GM12875 (cell line): ENCODE results near the gene MYBPC2.

Experiments used
- H3K4me3 ChIP-seq: one replicate; pipeline ENCODE4 v1.5.1; 2011; ENCODE audit warnings: low read depth, low read length, control low read depth
- TF ChIP-seq, protein P1 (sequence below): IDR thresholded peaks from 2 replicates; pipeline ENCODE4 v1.5.1; 2011; ENCODE audit warnings: low read depth, mild to moderate bottlenecking, control low read depth, inconsistent platforms, low read length, moderate library complexity, borderline replicate concordance; ENCODE audit not compliant: insufficient read depth

Gene MYBPC2

DNA sequence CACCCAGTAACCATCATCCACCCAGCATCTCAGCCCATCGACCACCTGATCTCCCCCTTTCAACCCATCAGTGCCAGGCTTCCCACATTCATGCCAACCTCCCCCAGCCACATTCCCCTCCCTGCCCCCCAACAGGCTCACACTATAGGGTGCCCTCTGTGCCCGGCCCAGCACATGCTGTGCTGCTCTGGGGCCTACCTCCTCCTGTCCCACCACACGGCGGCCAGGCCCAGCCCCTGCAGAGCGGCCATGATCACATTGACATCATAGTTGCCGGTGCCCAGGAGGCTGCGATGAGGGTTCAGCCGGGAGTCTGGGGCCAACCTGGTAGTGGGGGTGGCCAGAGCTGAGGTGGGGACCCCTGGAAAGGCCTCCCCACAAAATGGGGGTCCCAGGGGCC lies 74.7 kb downstream of the MYBPC2 start:
- H3K4me3 ChIP-seq: no peak overlapping the region
- TF ChIP-seq, protein P1, sequence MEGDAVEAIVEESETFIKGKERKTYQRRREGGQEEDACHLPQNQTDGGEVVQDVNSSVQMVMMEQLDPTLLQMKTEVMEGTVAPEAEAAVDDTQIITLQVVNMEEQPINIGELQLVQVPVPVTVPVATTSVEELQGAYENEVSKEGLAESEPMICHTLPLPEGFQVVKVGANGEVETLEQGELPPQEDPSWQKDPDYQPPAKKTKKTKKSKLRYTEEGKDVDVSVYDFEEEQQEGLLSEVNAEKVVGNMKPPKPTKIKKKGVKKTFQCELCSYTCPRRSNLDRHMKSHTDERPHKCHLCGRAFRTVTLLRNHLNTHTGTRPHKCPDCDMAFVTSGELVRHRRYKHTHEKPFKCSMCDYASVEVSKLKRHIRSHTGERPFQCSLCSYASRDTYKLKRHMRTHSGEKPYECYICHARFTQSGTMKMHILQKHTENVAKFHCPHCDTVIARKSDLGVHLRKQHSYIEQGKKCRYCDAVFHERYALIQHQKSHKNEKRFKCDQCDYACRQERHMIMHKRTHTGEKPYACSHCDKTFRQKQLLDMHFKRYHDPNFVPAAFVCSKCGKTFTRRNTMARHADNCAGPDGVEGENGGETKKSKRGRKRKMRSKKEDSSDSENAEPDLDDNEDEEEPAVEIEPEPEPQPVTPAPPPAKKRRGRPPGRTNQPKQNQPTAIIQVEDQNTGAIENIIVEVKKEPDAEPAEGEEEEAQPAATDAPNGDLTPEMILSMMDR: no peak

DNA sequence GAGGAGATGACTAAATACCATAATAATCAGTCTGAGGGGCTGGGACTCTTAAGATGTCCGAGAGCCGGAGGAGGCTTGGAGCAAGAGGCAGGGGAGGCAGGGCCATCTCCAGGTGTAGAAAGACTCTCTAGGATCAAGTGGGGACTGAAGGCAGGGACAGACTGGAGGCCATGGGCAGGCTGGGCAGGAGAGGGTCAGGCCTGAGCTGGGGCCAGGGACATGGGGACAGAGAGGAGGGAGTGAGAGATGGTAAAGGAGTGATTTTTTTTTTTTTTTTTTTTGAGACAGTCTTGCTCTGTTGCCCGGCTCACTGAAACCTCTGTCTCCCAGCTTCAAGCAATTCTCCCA lies 76.1 kb downstream of the MYBPC2 start:
- TF ChIP-seq, protein P1: no peak
- H3K4me3 ChIP-seq: no peak overlapping the region

DNA sequence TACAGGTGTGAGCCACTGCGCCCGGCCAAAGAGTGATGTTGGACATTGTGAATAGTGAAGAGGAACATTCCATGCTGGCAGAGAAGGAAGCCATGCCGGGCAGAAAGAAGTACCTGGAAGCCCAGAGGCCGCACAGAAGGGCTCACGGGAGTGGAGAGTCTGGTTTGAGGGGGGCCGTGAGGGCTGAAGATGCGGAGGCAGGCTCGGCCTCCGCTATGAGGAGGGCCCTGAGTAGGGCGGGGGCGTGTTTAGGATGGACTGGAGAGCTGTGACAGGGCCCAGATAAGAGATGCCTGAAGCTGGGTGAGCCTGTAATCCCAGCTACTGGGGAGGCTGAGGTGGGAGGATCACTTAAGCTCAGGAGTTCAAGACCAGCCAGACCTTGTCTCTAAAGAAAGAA lies 76.7 kb downstream of the MYBPC2 start:
- TF ChIP-seq, protein P1: no peak
- no peak overlapping the region for H3K4me3 ChIP-seq

DNA sequence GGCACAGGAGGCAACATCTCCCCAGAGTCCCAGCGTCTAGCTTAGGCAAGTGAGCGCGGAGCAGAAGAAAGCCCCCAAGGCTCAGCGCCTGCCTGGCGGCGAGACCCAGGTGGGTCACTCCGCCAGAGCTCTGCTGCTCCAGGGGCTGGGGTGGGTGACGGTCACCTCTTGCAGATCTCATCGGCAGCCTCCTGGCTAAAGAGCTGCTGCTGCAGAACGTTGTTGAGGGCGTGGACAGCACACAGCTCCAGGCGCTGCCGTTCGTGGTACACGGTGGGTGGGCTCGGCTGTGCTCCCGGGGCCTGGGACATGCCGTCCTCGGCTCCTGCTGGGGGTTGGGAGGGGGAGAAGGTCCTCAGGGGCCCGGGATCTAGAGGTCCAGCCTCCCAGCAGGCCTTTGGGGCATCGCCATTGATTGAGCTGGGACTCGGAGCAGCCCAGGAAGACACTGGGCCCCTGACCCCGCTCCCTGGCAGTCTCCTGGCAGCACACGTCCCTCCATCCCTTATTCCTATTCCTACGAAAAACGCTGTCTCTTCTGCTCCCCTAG lies 77.5 kb downstream of the MYBPC2 start:
- TF ChIP-seq, protein P1: no peak
- H3K4me3 ChIP-seq: peak overlapping the region; percentile 75

DNA sequence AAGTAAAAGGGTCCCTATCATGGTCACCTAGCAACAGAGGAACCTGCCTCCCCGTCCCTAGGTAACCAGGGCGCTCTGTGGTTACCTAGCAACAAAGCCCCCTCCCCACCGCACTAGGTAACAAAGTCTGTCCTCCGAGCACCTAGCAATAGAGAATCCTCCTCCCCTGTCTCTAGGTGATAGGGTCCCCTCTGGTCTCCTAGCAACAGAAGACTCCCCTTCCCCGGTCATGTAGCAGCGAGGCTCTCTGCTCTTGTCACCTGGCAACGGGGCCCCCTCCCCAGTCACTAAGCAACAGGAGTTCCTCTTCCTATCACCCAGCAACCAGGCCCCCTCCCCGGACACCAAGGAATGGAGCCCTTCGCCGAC lies 78.0 kb downstream of the MYBPC2 start:
- TF ChIP-seq, protein P1: no peak
- peak overlapping the region; percentile 75 for H3K4me3 ChIP-seq

DNA sequence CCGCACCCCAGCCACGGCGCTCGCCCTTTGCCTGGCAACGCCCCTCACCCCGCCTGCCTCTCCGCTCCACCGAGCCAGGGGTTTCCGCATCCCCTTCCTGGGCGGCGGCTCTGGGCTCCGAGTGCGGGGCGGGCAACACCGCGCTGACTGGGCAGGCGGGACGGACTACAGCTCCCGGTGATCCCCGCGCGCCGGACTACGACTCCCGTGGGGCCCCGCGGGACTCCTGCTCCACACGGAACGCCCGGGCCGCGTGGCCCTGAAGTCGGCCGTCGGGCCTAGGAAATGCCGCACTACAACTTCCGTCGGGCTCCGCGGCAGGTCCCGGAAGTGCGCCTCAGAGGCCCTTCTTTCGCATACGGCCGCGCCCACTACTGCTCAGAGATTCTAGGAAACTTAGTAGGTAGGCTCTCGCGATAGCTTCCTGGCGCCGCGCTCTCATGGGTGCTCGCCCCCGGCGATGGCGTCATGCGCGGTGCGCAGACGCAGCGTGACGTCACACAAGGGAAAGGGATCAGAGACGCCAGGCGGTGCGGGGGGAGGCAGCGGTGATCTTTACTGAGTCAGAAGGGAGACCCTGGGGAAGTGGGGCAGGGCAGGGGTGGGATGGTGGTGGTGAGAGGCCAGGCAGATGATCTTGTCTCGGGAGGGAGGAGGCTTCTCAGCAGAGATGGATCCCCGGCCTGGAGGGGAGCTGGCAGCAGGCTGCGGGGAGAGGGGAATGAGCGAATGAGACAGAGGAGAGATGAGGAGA lies 78.6 kb downstream of the MYBPC2 start, which contains the start of gene JOSD2:
TSS of gene JOSD2 (minus strand) at position 123 of the 754 bp plus-strand sequence. CDS start 760 bp downstream, outside the sequence.
- TF ChIP-seq, protein P1: no peak
- H3K4me3 ChIP-seq: peak within 1 kb of the TSS; percentile 75
